Measurements from ENCODE around the gene FAM131B.

GRCh38 chr7:143354965-143355364 lies 7.5 kb downstream of the FAM131B start:
- TF ChIP-seq CTCF (IDR thresholded peaks at IDR 0.05), result no peak
- no peak for TF ChIP-seq POLR2A (IDR thresholded peaks at IDR 0.05)

All from ovary (tissue), 3 donors.